Fibroblast of mammary gland (primary cell): ENCODE measurements around the gene COL6A6.
"Not testable (repeated sequence)": the region's sequence is repeated elsewhere in the genome, so short reads cannot be mapped to it uniquely, and the experiment has no call there.

Experiments
- DNase-seq: peaks from one replicate; pipeline ENCODE4 v3.0.0-alpha.2; 2010; ENCODE audit warnings: low read depth
- H3K4me3 ChIP-seq: 2 replicates; pipeline ENCODE4 v1.5.1; 2011; ENCODE audit warnings: low read depth, mild to moderate bottlenecking, low read length, moderate library complexity; ENCODE audit not compliant: control insufficient read depth
- CTCF ChIP-seq: conservative IDR thresholded peaks from 2 replicates; pipeline ENCODE4 v1.5.1; 2011; ENCODE audit warnings: low read depth, low read length, inconsistent platforms; ENCODE audit not compliant: control insufficient read depth, insufficient read depth

Gene COL6A6

GRCh38 chr3:130546920-130547679, 30.1 kb downstream of the COL6A6 start:
- TF ChIP-seq CTCF, result no peak
- no peak for DNase-seq
- no peak overlapping the region for H3K4me3 ChIP-seq

GRCh38 chr3:130547680-130548065, 30.7 kb downstream of the COL6A6 start:
- not testable (repeated sequence) for DNase-seq, H3K4me3 ChIP-seq

GRCh38 chr3:130548356-130548755, 31.4 kb downstream of the COL6A6 start:
- no peak for DNase-seq
- no peak for TF ChIP-seq CTCF
- no peak overlapping the region for H3K4me3 ChIP-seq

GRCh38 chr3:130557336-130558035, 40.5 kb downstream of the COL6A6 start:
- TF ChIP-seq CTCF, result no peak
- no peak for DNase-seq
- no peak overlapping the region for H3K4me3 ChIP-seq

- no peak overlapping the region for H3K4me3 ChIP-seq
- DNase-seq, result no peak
- no peak for TF ChIP-seq CTCF
Measured at GRCh38 chr3:130558366-130558765, 41.4 kb downstream of the COL6A6 start.

- no peak overlapping the region for H3K4me3 ChIP-seq
- TF ChIP-seq CTCF, result no peak
- DNase-seq, result no peak
Measured at GRCh38 chr3:130565224-130565623, 48.2 kb downstream of the COL6A6 start.
